ENCODE results near the gene PAX7. TPM values are rescaled to one million over a fixed set of nuclear protein-coding genes. Genes with fewer than 3 reads are reported as not detected.

The PAX7 gene
- total and polyA plus RNA-seq, 2 experiments from 2014 or later, result 0.03 TPM; not detected in 1

DNA sequence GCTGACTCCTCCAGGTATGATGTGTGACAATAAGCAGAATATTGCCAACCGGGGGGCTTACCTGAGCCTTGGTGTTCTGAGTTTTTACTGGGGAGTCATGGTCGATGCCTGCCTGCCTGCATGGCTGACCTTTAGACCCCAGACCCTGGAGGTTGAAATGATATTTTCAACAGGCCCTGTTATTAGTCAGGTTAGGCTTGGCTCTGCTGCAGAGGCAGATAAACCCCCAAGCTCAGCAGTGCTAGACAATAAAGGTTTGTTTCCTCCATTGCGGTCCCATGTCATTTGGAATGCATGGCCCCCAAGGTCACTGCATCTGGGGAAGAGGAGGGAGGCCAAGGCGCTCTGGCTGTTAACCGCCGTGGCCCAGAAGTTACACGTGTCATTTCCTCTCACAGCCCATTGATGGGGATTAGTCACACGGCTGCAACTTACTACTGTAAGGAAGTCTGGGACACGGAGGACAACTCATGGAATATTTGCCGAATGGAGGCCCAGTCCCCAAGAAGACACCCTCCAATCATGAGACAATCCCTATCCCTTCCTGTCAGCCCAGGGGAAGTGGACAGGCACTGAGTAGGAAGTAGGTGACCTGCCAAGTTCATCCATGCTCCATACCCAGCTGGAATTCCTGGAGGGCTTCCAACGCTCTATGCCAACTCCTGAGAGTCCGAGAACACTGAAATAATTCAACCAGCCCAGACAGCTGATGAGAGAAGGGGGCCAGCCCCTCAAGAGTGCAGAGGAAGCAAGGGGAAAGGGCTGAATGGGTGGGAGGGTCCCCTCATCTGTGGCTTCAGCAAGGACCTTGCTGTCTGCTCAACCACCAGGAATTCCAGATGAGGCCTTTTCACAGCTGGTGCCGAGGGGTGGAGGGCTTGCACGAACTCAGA is 131.5 kb downstream of the PAX7 start:
- Mint-ChIP-seq H3K4me1 (no peaks in the 10 kb centered on the region), H3K36me3 (ENCODE audit: low read depth) (no peaks in the 10 kb centered on the region), H3K27ac (no peak overlapping the region), H3K27me3 (ENCODE audit: insufficient read depth, low read depth, poor library complexity) (peaks cover 6% of the 10 kb centered on the region), H3K4me3 (no peak overlapping the region), H3K9me3 (peaks cover 19% of the 10 kb centered on the region; the same call in 2 of the 3 replicates)
- no peaks in the 10 kb centered on the region for H3K9me2 ChIP-seq (ENCODE audit: insufficient read depth)
- H3F3A ChIP-seq (replicated peaks; ENCODE audit: low read depth), result no peaks in the 10 kb centered on the region
- H3K36me3 ChIP-seq (ENCODE audit: insufficient read depth), result no peaks in the 10 kb centered on the region; the same call in 1 of the 2 replicates
- no peak overlapping the region for H3K27ac ChIP-seq (ENCODE audit: low read depth)
- ATAC-seq, result no peak
- no peaks in the 10 kb centered on the region for H3K27me3 ChIP-seq (ENCODE audit: insufficient read depth)
- H3K4me2 ChIP-seq, result no peak overlapping the region
- no peaks in the 10 kb centered on the region for H3K4me1 ChIP-seq (ENCODE audit: insufficient read depth)
- no peak overlapping the region for H2AFZ ChIP-seq
- TF ChIP-seq, protein P1, sequence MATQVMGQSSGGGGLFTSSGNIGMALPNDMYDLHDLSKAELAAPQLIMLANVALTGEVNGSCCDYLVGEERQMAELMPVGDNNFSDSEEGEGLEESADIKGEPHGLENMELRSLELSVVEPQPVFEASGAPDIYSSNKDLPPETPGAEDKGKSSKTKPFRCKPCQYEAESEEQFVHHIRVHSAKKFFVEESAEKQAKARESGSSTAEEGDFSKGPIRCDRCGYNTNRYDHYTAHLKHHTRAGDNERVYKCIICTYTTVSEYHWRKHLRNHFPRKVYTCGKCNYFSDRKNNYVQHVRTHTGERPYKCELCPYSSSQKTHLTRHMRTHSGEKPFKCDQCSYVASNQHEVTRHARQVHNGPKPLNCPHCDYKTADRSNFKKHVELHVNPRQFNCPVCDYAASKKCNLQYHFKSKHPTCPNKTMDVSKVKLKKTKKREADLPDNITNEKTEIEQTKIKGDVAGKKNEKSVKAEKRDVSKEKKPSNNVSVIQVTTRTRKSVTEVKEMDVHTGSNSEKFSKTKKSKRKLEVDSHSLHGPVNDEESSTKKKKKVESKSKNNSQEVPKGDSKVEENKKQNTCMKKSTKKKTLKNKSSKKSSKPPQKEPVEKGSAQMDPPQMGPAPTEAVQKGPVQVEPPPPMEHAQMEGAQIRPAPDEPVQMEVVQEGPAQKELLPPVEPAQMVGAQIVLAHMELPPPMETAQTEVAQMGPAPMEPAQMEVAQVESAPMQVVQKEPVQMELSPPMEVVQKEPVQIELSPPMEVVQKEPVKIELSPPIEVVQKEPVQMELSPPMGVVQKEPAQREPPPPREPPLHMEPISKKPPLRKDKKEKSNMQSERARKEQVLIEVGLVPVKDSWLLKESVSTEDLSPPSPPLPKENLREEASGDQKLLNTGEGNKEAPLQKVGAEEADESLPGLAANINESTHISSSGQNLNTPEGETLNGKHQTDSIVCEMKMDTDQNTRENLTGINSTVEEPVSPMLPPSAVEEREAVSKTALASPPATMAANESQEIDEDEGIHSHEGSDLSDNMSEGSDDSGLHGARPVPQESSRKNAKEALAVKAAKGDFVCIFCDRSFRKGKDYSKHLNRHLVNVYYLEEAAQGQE (IDR thresholded peaks at IDR 0.05; ENCODE audit: unreplicated experiment), result no peak
- TF ChIP-seq ZNF331 (CRISPR knock-in tag; IDR thresholded peaks at IDR 0.05; ENCODE audit: low read depth), result no peak
- TF ChIP-seq POLR2AphosphoS5 (IDR thresholded peaks at IDR 0.05; ENCODE audit: low read depth), result no peak
- no peak for TF ChIP-seq EZH2phosphoT487 (IDR thresholded peaks at IDR 0.05; ENCODE audit: unreplicated experiment)
- TF ChIP-seq ZNF114 (CRISPR knock-in tag; IDR thresholded peaks at IDR 0.05), result no peak
- no peak for TF ChIP-seq JUNB (IDR thresholded peaks at IDR 0.05; ENCODE audit: unreplicated experiment)
- TF ChIP-seq, protein P2, sequence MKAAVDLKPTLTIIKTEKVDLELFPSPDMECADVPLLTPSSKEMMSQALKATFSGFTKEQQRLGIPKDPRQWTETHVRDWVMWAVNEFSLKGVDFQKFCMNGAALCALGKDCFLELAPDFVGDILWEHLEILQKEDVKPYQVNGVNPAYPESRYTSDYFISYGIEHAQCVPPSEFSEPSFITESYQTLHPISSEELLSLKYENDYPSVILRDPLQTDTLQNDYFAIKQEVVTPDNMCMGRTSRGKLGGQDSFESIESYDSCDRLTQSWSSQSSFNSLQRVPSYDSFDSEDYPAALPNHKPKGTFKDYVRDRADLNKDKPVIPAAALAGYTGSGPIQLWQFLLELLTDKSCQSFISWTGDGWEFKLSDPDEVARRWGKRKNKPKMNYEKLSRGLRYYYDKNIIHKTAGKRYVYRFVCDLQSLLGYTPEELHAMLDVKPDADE (IDR thresholded peaks at IDR 0.05), result no peak
- no peak for TF ChIP-seq NANOG (IDR thresholded peaks at IDR 0.05; ENCODE audit: borderline replicate concordance)
- TF ChIP-seq CREB1 (CRISPR knock-in tag; IDR thresholded peaks at IDR 0.05; ENCODE audit: low read depth), result no peak
- TF ChIP-seq, protein P3, sequence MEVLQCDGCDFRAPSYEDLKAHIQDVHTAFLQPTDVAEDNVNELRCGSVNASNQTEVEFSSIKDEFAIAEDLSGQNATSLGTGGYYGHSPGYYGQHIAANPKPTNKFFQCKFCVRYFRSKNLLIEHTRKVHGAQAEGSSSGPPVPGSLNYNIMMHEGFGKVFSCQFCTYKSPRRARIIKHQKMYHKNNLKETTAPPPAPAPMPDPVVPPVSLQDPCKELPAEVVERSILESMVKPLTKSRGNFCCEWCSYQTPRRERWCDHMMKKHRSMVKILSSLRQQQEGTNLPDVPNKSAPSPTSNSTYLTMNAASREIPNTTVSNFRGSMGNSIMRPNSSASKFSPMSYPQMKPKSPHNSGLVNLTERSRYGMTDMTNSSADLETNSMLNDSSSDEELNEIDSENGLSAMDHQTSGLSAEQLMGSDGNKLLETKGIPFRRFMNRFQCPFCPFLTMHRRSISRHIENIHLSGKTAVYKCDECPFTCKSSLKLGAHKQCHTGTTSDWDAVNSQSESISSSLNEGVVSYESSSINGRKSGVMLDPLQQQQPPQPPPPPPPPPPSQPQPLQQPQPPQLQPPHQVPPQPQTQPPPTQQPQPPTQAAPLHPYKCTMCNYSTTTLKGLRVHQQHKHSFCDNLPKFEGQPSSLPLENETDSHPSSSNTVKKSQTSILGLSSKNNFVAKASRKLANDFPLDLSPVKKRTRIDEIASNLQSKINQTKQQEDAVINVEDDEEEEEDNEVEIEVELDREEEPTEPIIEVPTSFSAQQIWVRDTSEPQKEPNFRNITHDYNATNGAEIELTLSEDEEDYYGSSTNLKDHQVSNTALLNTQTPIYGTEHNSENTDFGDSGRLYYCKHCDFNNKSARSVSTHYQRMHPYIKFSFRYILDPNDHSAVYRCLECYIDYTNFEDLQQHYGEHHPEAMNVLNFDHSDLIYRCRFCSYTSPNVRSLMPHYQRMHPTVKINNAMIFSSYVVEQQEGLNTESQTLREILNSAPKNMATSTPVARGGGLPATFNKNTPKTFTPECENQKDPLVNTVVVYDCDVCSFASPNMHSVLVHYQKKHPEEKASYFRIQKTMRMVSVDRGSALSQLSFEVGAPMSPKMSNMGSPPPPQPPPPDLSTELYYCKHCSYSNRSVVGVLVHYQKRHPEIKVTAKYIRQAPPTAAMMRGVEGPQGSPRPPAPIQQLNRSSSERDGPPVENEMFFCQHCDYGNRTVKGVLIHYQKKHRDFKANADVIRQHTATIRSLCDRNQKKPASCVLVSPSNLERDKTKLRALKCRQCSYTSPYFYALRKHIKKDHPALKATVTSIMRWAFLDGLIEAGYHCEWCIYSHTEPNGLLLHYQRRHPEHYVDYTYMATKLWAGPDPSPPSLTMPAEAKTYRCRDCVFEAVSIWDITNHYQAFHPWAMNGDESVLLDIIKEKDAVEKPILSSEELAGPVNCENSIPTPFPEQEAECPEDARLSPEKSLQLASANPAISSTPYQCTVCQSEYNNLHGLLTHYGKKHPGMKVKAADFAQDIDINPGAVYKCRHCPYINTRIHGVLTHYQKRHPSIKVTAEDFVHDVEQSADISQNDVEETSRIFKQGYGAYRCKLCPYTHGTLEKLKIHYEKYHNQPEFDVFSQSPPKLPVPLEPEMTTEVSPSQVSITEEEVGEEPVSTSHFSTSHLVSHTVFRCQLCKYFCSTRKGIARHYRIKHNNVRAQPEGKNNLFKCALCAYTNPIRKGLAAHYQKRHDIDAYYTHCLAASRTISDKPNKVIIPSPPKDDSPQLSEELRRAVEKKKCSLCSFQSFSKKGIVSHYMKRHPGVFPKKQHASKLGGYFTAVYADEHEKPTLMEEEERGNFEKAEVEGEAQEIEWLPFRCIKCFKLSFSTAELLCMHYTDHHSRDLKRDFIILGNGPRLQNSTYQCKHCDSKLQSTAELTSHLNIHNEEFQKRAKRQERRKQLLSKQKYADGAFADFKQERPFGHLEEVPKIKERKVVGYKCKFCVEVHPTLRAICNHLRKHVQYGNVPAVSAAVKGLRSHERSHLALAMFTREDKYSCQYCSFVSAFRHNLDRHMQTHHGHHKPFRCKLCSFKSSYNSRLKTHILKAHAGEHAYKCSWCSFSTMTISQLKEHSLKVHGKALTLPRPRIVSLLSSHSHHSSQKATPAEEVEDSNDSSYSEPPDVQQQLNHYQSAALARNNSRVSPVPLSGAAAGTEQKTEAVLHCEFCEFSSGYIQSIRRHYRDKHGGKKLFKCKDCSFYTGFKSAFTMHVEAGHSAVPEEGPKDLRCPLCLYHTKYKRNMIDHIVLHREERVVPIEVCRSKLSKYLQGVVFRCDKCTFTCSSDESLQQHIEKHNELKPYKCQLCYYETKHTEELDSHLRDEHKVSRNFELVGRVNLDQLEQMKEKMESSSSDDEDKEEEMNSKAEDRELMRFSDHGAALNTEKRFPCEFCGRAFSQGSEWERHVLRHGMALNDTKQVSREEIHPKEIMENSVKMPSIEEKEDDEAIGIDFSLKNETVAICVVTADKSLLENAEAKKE (CRISPR knock-in tag; IDR thresholded peaks at IDR 0.05), result no peak
- TF ChIP-seq, protein P4, sequence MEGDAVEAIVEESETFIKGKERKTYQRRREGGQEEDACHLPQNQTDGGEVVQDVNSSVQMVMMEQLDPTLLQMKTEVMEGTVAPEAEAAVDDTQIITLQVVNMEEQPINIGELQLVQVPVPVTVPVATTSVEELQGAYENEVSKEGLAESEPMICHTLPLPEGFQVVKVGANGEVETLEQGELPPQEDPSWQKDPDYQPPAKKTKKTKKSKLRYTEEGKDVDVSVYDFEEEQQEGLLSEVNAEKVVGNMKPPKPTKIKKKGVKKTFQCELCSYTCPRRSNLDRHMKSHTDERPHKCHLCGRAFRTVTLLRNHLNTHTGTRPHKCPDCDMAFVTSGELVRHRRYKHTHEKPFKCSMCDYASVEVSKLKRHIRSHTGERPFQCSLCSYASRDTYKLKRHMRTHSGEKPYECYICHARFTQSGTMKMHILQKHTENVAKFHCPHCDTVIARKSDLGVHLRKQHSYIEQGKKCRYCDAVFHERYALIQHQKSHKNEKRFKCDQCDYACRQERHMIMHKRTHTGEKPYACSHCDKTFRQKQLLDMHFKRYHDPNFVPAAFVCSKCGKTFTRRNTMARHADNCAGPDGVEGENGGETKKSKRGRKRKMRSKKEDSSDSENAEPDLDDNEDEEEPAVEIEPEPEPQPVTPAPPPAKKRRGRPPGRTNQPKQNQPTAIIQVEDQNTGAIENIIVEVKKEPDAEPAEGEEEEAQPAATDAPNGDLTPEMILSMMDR (conservative IDR thresholded peaks at IDR 0.05; ENCODE audit: low read depth in 2 of 2), result no peak
- TF ChIP-seq EZH2 (IDR thresholded peaks at IDR 0.05; ENCODE audit: low read depth, unreplicated experiment), result no peak
- H3K79me2 ChIP-seq (replicated peaks; ENCODE audit: insufficient read depth), result no peaks in the 10 kb centered on the region
- no peak overlapping the region for H3K4me3 ChIP-seq
- H4K20me1 ChIP-seq (replicated peaks; ENCODE audit: insufficient read depth), result no peaks in the 10 kb centered on the region
- no peak for DNase-seq (ENCODE audit: low spot score)
